Motor neuron (in vitro differentiated cells): ENCODE measurements around the gene POLR2L. TPM values are rescaled to one million over a fixed set of nuclear protein-coding genes. Genes with fewer than 3 reads are reported as not detected.

Experiments
- ATAC-seq, 8 experiments: fragments of 200-7000 bp; cut with Tn5 transposase; replicated peaks in 6 of 8; 2 replicates each; pipeline ENCODE4 v1.8.0; 2021; ENCODE audit warnings: mild to moderate bottlenecking in 8 of 8, moderate library complexity in 8 of 8
- H3K27ac ChIP-seq, 2 donors: fragments of 250-450 bp; sonication (Bioruptor Pico); 2 replicates each; pipeline ENCODE4 v1.9.0; 2021; ENCODE audit warnings: antibody characterized with exemption in 2 of 2, mild to moderate bottlenecking in 2 of 2, moderate library complexity in 1 of 2
- H3K4me1 ChIP-seq, 2 donors: fragments of 250-450 bp; sonication (Bioruptor Pico); replicated peaks in 1 of 2; 2 replicates each; pipeline ENCODE4 v1.6.1; 2021; ENCODE audit warnings: antibody characterized with exemption in 2 of 2, mild to moderate bottlenecking in 2 of 2, moderate library complexity in 1 of 2
- H3K4me3 ChIP-seq, 5 donors: fragments of 250-450 bp; sonication (Bioruptor Pico); 2 replicates each; pipeline ENCODE4 v1.9.0; 2021; ENCODE audit warnings: antibody characterized with exemption in 5 of 5, mild to moderate bottlenecking in 5 of 5, moderate library complexity in 4 of 5
- WGBS, 10 experiments: fragments of 450-650 bp; shearing (Covaris generic); methylation state at CpG; one replicate each; pipeline ENCODE4 v1.0.0; 2022; 5-methylcytosine and 5-hydroxymethylcytosine counted together
- in situ Hi-C, 9 experiments: fragments of 400-800 bp; cut with MboI; loops; one replicate each; pipeline ENCODE4 v1.15.0; 2021; ENCODE audit warnings: low sequenced_read_pairs in 9 of 9, low pct_unique_long_range_greater_than_20kb in 2 of 9; ENCODE audit not compliant: unreplicated experiment in 9 of 9
- total RNA-seq, 8 experiments: library from RNA; unstranded; fragments of 300-600 nt; gene quantifications; 2 replicates each; pipeline versions ENCODE4 v1.2.3 to v1.2.4, GENCODE V29; 2022

Gene POLR2L
- total RNA-seq, 8 experiments from 2014 or later, result 51.4 to 290 (median 137) TPM

- Histone ChIP-seq H3K4me3 (no peak overlapping the region), H3K4me1 (peaks cover 10 to 12% of the 10 kb centered on the region in 2 donors), H3K27ac (no peak overlapping the region)
- ATAC-seq, result no peak
- 50 to 80% (median 60%) methylated on average over 1 to 5 of the region's 9 CpGs; no CpG with 5 or more reads in 6 of the 10 experiments for WGBS, 10 experiments
- in situ Hi-C loops, result no loop called here
Measured at GRCh38 chr11:813456-814096, 28.8 kb downstream of the POLR2L start.

- H3K4me3 ChIP-seq, result no peak overlapping the region
- WGBS, 10 experiments, result 79 to 100% (median 93%) methylated on average over 1 to 4 of the region's 6 CpGs; no CpG with 5 or more reads in 4 of the 10 experiments
- ATAC-seq, result no peak
- in situ Hi-C loops, result no loop called here
- H3K4me1 ChIP-seq, result peaks cover 13 to 16% of the 10 kb centered on the region in 2 donors
- H3K27ac ChIP-seq, result no peak overlapping the region
Measured at GRCh38 chr11:813072-813455, 29.3 kb downstream of the POLR2L start.

GRCh38 chr11:812390-812789 lies 29.9 kb downstream of the POLR2L start:
- Histone ChIP-seq H3K4me1 (peaks cover 15 to 16% of the 10 kb centered on the region in 2 donors), H3K27ac (no peak overlapping the region), H3K4me3 (no peak overlapping the region)
- in situ Hi-C loops, result no loop called here
- WGBS, 10 experiments, result 100% methylated on average over 1 of the region's 3 CpGs; no CpG with 5 or more reads in 7 of the 10 experiments
- ATAC-seq, result no peak

- Histone ChIP-seq H3K4me1 (peaks cover 15 to 16% of the 10 kb centered on the region in 2 donors), H3K27ac (no peak overlapping the region), H3K4me3 (peak overlapping the region in 1 of 5 donors; percentile 85)
- in situ Hi-C loops, result no loop called here
- 47 to 100% (median 73%) methylated on average over 2 to 12 of the region's 14 CpGs; no CpG with 5 or more reads in 3 of the 10 experiments for WGBS, 10 experiments
- peak in 1 of 8 experiments; percentile 1 for ATAC-seq
Measured at GRCh38 chr11:811446-812245, 30.7 kb downstream of the POLR2L start.

GRCh38 chr11:810040-810567 lies 32.2 kb downstream of the POLR2L start:
- Histone ChIP-seq H3K4me1 (peaks cover 16 to 18% of the 10 kb centered on the region in 2 donors), H3K27ac (peak overlapping the region; percentile 100), H3K4me3 (peak overlapping the region; percentile 61 to 90 (median 79))
- in situ Hi-C loops, result no loop called here
- 0% methylated on average over 1 to 7 of the region's 55 CpGs; no CpG with 5 or more reads in 6 of the 10 experiments for WGBS, 10 experiments
- peak in 3 of 8 experiments; percentile 0 for ATAC-seq

GRCh38 chr11:809287-810039 lies 32.9 kb downstream of the POLR2L start, which contains the start of gene RPLP2:
Gene RPLP2, plus strand, starts transcription at chr11:809967. Its CDS starts 268 bp downstream, at chr11:810235.
- in situ Hi-C loops, result no loop called here

GRCh38 chr11:808427-809286 lies 33.7 kb downstream of the POLR2L start:
- ATAC-seq, result peak in 7 of 8 experiments; percentile 53 to 72 (median 64)
- H3K27ac ChIP-seq, result peak overlapping the region; percentile 100
- WGBS, 10 experiments, result 0 to 100% (median 69%) methylated on average over 1 to 6 of the region's 36 CpGs; no CpG with 5 or more reads in 1 of the 10 experiments
- H3K4me1 ChIP-seq, result peaks cover 27 to 29% of the 10 kb centered on the region in 2 donors
- in situ Hi-C loops, result no loop called here
- H3K4me3 ChIP-seq, result peak overlapping the region; percentile 61 to 90 (median 79)

More at GRCh38 chr11:809287-810039, 32.9 kb downstream of the POLR2L start, which contains the start of gene RPLP2:
- peak within 1 kb of the TSS; percentile 61 to 90 (median 79) for H3K4me3 ChIP-seq
- WGBS, 10 experiments, result 0% methylated on average over 2 to 8 of the region's 81 CpGs; no CpG with 5 or more reads in 7 of the 10 experiments
- peak within 1 kb of the TSS; percentile 100 for H3K27ac ChIP-seq
- H3K4me1 ChIP-seq, result peaks cover 19 to 22% of the 10 kb centered on the region in 2 donors
- ATAC-seq, result peak; percentile 73 to 88 (median 85)

GRCh38 chr11:804599-804964 lies 37.7 kb downstream of the POLR2L start:
- WGBS, 10 experiments, result 0 to 2% methylated on average over 1 to 7 of the region's 18 CpGs; no CpG with 5 or more reads in 8 of the 10 experiments
- Histone ChIP-seq H3K4me3 (peak overlapping the region; percentile 36 to 47 (median 44)), H3K27ac (peak overlapping the region; percentile 48 to 74), H3K4me1 (peaks cover 17 to 21% of the 10 kb centered on the region in 2 donors)
- no peak for ATAC-seq
- in situ Hi-C loops, result no loop called here

- Histone ChIP-seq H3K27ac (peak overlapping the region in 1 of 2 donors; percentile 48), H3K4me1 (peaks cover 17 to 21% of the 10 kb centered on the region in 2 donors), H3K4me3 (peak overlapping the region; percentile 36 to 47 (median 44))
- 53 to 57% methylated on average over 3 to 11 of the region's 26 CpGs; no CpG with 5 or more reads in 8 of the 10 experiments for WGBS, 10 experiments
- peak in 3 of 8 experiments; percentile 1 to 2 (median 2) for ATAC-seq
- in situ Hi-C loops, result no loop called here
Measured at GRCh38 chr11:803770-804598, 38.3 kb downstream of the POLR2L start.

- peaks cover 16 to 23% of the 10 kb centered on the region in 2 donors for H3K4me1 ChIP-seq
- no CpG with 5 or more reads among the region's 8 CpGs for WGBS, 10 experiments
- no peak overlapping the region for H3K4me3 ChIP-seq
- no peak for ATAC-seq
- H3K27ac ChIP-seq, result no peak overlapping the region
- in situ Hi-C loops, result no loop called here
Measured at GRCh38 chr11:803467-803742, 38.9 kb downstream of the POLR2L start.

- no peak overlapping the region for H3K27ac ChIP-seq
- H3K4me3 ChIP-seq, result no peak overlapping the region
- peaks cover 15 to 20% of the 10 kb centered on the region in 2 donors for H3K4me1 ChIP-seq
- WGBS, 10 experiments, result 90 to 100% (median 100%) methylated on average over 1 to 8 of the region's 28 CpGs; no CpG with 5 or more reads in 7 of the 10 experiments
- in situ Hi-C loops, result no loop called here
- no peak for ATAC-seq
Measured at GRCh38 chr11:802693-803466, 39.4 kb downstream of the POLR2L start.
